Lung microvascular endothelial cell (primary cell): ENCODE measurements around the gene STRN3. TPM values are rescaled to one million over a fixed set of nuclear protein-coding genes. Genes with fewer than 3 reads are reported as not detected.
"Not testable (repeated sequence)": the region's sequence is repeated elsewhere in the genome, so short reads cannot be mapped to it uniquely, and the experiment has no call there.

Source experiments
- DNase-seq, 2 donors: peaks; one replicate each; pipeline versions ENCODE4 v3.0.0 to v3.0.0-alpha.2; 2010; ENCODE audit warnings: low read depth in 2 of 2
- total RNA-seq: library from RNA; depleted of rRNA; stranded (reverse); fragments of >200 nt; gene quantifications from 2 replicates; pipeline ENCODE4 v1.2.1, GENCODE V29; 2014

Gene STRN3
- total RNA-seq, 1 donor from 2014 or later, result 50.2 TPM

GRCh38 chr14:31037709-31038221 lies 11.6 kb upstream of the STRN3 start:
- DNase-seq, result no peak

GRCh38 chr14:31036552-31036951 lies 10.4 kb upstream of the STRN3 start:
- no peak for DNase-seq

GRCh38 chr14:31030469-31030868 lies 4.3 kb upstream of the STRN3 start:
- no peak for DNase-seq

GRCh38 chr14:31029016-31029970 lies 3.1 kb upstream of the STRN3 start:
- no peak for DNase-seq

- DNase-seq, result no peak
These were observed 1.7 kb upstream of the STRN3 start for GRCh38 chr14:31027847-31028246.

- DNase-seq, result peak; percentile 97 to 98
These were observed 464 bp upstream of the STRN3 start for GRCh38 chr14:31026450-31027235.

- peak; percentile 20 to 40 for DNase-seq
These were observed 657 bp downstream of the STRN3 start, which contains the start of gene AP4S1 for GRCh38 chr14:31025367-31026076. Gene AP4S1 (plus strand): TSS chr14:31025649. CDS start chr14:31066197, 40,548 bp downstream.

GRCh38 chr14:31024577-31025366 lies 1.4 kb downstream of the STRN3 start:
- DNase-seq, result peak; percentile 8 to 36

- DNase-seq, result no peak
These were observed 2.1 kb downstream of the STRN3 start for GRCh38 chr14:31024010-31024480.

- no peak for DNase-seq
These were observed 3.8 kb downstream of the STRN3 start for GRCh38 chr14:31022386-31022785.

- DNase-seq, result no peak
These were observed 4.6 kb downstream of the STRN3 start for GRCh38 chr14:31021576-31021949.

GRCh38 chr14:31020834-31021575 lies 5.2 kb downstream of the STRN3 start:
- DNase-seq, result no peak

- DNase-seq, result no peak
These were observed 8.0 kb downstream of the STRN3 start for GRCh38 chr14:31018057-31018645.

- DNase-seq, result no peak
These were observed 12.3 kb downstream of the STRN3 start for GRCh38 chr14:31013841-31014240.

GRCh38 chr14:31010935-31011334 lies 15.2 kb downstream of the STRN3 start:
- DNase-seq, result no peak

GRCh38 chr14:31009836-31010574 lies 16.2 kb downstream of the STRN3 start:
- DNase-seq, result no peak

GRCh38 chr14:31006703-31007102 lies 19.5 kb downstream of the STRN3 start:
- DNase-seq, result no peak

GRCh38 chr14:31004007-31004406 lies 22.2 kb downstream of the STRN3 start:
- not testable (repeated sequence) for DNase-seq

- DNase-seq, result no peak
These were observed 22.9 kb downstream of the STRN3 start for GRCh38 chr14:31003284-31003683.
